Endothelial cell of umbilical vein (primary cell): Measurements from ENCODE around the gene KCNJ6. TPM values are rescaled to one million over a fixed set of nuclear protein-coding genes. Genes with fewer than 3 reads are reported as not detected.

Source experiments
- BruUV-seq: library from RNA; stranded (reverse); fragments of 400-500 nt; replicated peaks from 2 replicates; lab custom pipeline; 2021; lab: Mats Ljungman, UMichigan
- CTCF ChIA-PET: fragments of 300-600, 350-600 bp; sonication (Branson Sonifier 250); formaldehyde crosslinking; loops from one replicate; lab custom pipeline; 2021; ENCODE audit warnings: antibody characterized with exemption, inconsistent platforms; lab: Charles Lee
- POLR2A ChIA-PET: fragments of 300-600, 350-600 bp; sonication (Branson Sonifier 250); formaldehyde crosslinking; loops from one replicate; lab custom pipeline; 2021; ENCODE audit warnings: antibody characterized with exemption, inconsistent platforms; lab: Charles Lee
- DNase-seq: peaks from one replicate; pipeline ENCODE4 v3.0.0-alpha.2; 2011; ENCODE audit warnings: low read depth, low spot score
- FAIRE-seq: peaks from 2 replicates; lab custom pipeline; 2011; peaks lifted over from hg19 to GRCh38; lab: Jason Lieb, UNC
- H2AFZ ChIP-seq: 2 replicates; pipeline ENCODE4 v1.6.0; 2012; ENCODE audit warnings: low read depth, low read length, control low read depth, inconsistent platforms
- H3K27ac ChIP-seq: 2 replicates; pipeline ENCODE4 v1.5.1; 2011; ENCODE audit warnings: low read depth, mild to moderate bottlenecking, control low read depth, low read length, moderate library complexity; ENCODE audit not compliant: insufficient read depth
- H3K27me3 ChIP-seq, 2 experiments: 2 replicates each; pipeline versions ENCODE4 v1.6.0 to v1.6.1; 2011; ENCODE audit warnings: low read length in 2 of 2, mixed read lengths in 1 of 2; ENCODE audit not compliant: control insufficient read depth in 2 of 2, insufficient read depth in 2 of 2
- H3K36me3 ChIP-seq, 2 experiments: 2 replicates in 1 of 2; 3 replicates in 1 of 2; pipeline ENCODE4 v1.5.1; 2011; ENCODE audit warnings: low read length in 2 of 2, mild to moderate bottlenecking in 1 of 2, moderate library complexity in 1 of 2; ENCODE audit not compliant: control insufficient read depth in 2 of 2, insufficient read depth in 2 of 2; ENCODE audit errors: extremely low read depth in 1 of 2
- H3K4me1 ChIP-seq: 3 replicates; pipeline ENCODE4 v1.5.1; 2011; ENCODE audit warnings: mild to moderate bottlenecking, low read length; ENCODE audit not compliant: control insufficient read depth, insufficient read depth; ENCODE audit errors: extremely low read depth
- H3K4me2 ChIP-seq: 2 replicates; pipeline ENCODE4 v1.6.1; 2011; ENCODE audit warnings: low read length, control low read depth, mixed read lengths; ENCODE audit not compliant: insufficient read depth
- H3K4me3 ChIP-seq, 3 experiments: fragments of 200-600 bp in 1 of 3; sonication (generic), shearing (Covaris generic) in 1 of 3; replicated peaks in 1 of 3; 2 replicates each; pipeline ENCODE4 v1.5.1; 2011 to 2016; ENCODE audit warnings: control low read depth in 3 of 3, low read length in 3 of 3, mild to moderate bottlenecking in 2 of 3, inconsistent platforms in 1 of 3, low read depth in 1 of 3, moderate library complexity in 1 of 3; ENCODE audit not compliant: insufficient read depth in 1 of 3
- H3K79me2 ChIP-seq: 2 replicates; pipeline ENCODE4 v1.6.0; 2012; ENCODE audit warnings: low read length, inconsistent platforms; ENCODE audit not compliant: control insufficient read depth, insufficient read depth
- H3K9ac ChIP-seq: replicated peaks from 2 replicates; pipeline ENCODE3; 2011; ENCODE audit warnings: low read length, control low read depth; ENCODE audit not compliant: insufficient read depth; ENCODE audit errors: extremely low read depth
- H3K9me1 ChIP-seq: replicated peaks from 3 replicates; pipeline ENCODE4 v1.6.0; 2011; ENCODE audit warnings: mild to moderate bottlenecking, low read length; ENCODE audit not compliant: control insufficient read depth, insufficient read depth; ENCODE audit errors: extremely low read depth
- H3K9me3 ChIP-seq: replicated peaks from 2 replicates; pipeline ENCODE4 v1.5.1; 2012; ENCODE audit warnings: low read length, inconsistent platforms; ENCODE audit not compliant: control insufficient read depth, insufficient read depth
- H4K20me1 ChIP-seq: replicated peaks from 2 replicates; pipeline ENCODE3; 2011; ENCODE audit warnings: mild to moderate bottlenecking, low read length; ENCODE audit not compliant: control insufficient read depth, insufficient read depth; ENCODE audit errors: extremely low read depth
- CTCF ChIP-seq, 2 donors: IDR thresholded peaks; 1 replicate in 1 of 2; 2 replicates in 1 of 2; pipeline ENCODE4 v1.5.1; 2011; ENCODE audit warnings: low read length in 2 of 2, mild to moderate bottlenecking in 2 of 2, moderate library complexity in 2 of 2, control low read depth in 1 of 2, inconsistent platforms in 1 of 2, low read depth in 1 of 2; ENCODE audit not compliant: insufficient read depth in 1 of 2; ENCODE audit errors: extremely low read depth in 1 of 2
- FOS ChIP-seq: IDR thresholded peaks from 2 replicates; pipeline ENCODE4 v1.6.1; 2011; ENCODE audit warnings: mild to moderate bottlenecking, low read length, moderate library complexity, borderline replicate concordance; ENCODE audit not compliant: insufficient read depth
- GATA2 ChIP-seq: IDR thresholded peaks from 2 replicates; pipeline ENCODE4 v1.7.0; 2011; ENCODE audit warnings: low read depth, mild to moderate bottlenecking, moderate library complexity, mixed read lengths, low read length; ENCODE audit not compliant: insufficient read length, insufficient read depth
- dilution Hi-C: fragments of 300-500 bp; cut with MboI; formaldehyde crosslinking; loops from one replicate; pipeline ENCODE4 v1.15.0; 2019; ENCODE audit warnings: low sequenced_read_pairs; ENCODE audit not compliant: extremely low pct_ligation_motif_present
- intact Hi-C: fragments of 100-400 bp; cut with micrococcal nuclease; formaldehyde crosslinking; loops from one replicate; pipeline ENCODE4 v1.10.0; 2022
- polyA plus RNA-seq, 4 experiments: library from polyadenylated mRNA; depleted of rRNA in 3 of 4; stranded (reverse) in 3 of 4; unstranded in 1 of 4; fragments of >200 nt; gene quantifications; 2 replicates each; pipeline versions ENCODE4 v1.2.1 to v1.2.3, GENCODE V29; 2011 to 2012; ENCODE audit warnings: missing spikeins in 1 of 4
- total RNA-seq: library from RNA; stranded (reverse); gene quantifications from 2 replicates; pipeline ENCODE4 v1.2.3, GENCODE V29; 2021

KCNJ6 gene
- total and polyA plus RNA-seq, 2 donors (not counting 3 experiments of a cell fraction or from before 2014, with no cell fraction given), result not detected

GRCh38 chr21:37800057-37800455 lies 116.2 kb downstream of the KCNJ6 start:
- H3K4me2 ChIP-seq, result no peak overlapping the region
- no peak overlapping the region for H3K27ac ChIP-seq
- dilution Hi-C loops (no loop called here), intact Hi-C loops (no loop called here)
- BruUV-seq, result no TSS peak
- peaks cover 10 to 13% of the 10 kb centered on the region in 2 experiments for H3K27me3 ChIP-seq
- TF ChIP-seq CTCF (IDR thresholded peaks at IDR 0.05; ENCODE audit: extremely low read depth in 1 of 2, insufficient read depth in 1 of 2, low read depth in 1 of 2, low read length in 2 of 2) (no peak), FOS (peak; percentile 17), GATA2 (no peak)
- CTCF ChIA-PET, result interaction anchor here (1.0 kb wide), 1 partner anchor 13 kb away, joined by 3 read pairs; no protein-coding TSS in a partner anchor
- H3K9me1 ChIP-seq, result no peaks in the 10 kb centered on the region
- FAIRE-seq (no peak), DNase-seq (peak; percentile 10)
- no peaks in the 10 kb centered on the region for H3K9me3 ChIP-seq
- H3K4me3 ChIP-seq, result no peak overlapping the region
- no peaks in the 10 kb centered on the region for H3K36me3 ChIP-seq
- H3K4me1 ChIP-seq, result no peaks in the 10 kb centered on the region
- H4K20me1 ChIP-seq, result no peaks in the 10 kb centered on the region
- H2AFZ ChIP-seq, result no peak overlapping the region
- no peak overlapping the region for H3K9ac ChIP-seq
- no peaks in the 10 kb centered on the region for H3K79me2 ChIP-seq
- POLR2A ChIA-PET, result no interaction called here
